HG02588 (cell line): ENCODE measurements around the gene LTBP4.
"Not testable (repeated sequence)": the region's sequence is repeated elsewhere in the genome, so short reads cannot be mapped to it uniquely, and the experiment has no call there.

Source experiments
- ATAC-seq: cut with Tn5 transposase; IDR thresholded peaks from one replicate; pipeline ENCODE4 v1.9.1; 2021; ENCODE audit warnings: mild to moderate bottlenecking, moderate library complexity; ENCODE audit not compliant: unreplicated experiment

LTBP4 gene

GRCh38 chr19:40601134-40601974 is at the start of gene LTBP4:
LTBP4 (plus strand) TSS chr19:40601369; CDS start chr19:40601388, 19 bp downstream.
- ATAC-seq: no peak

- ATAC-seq: no peak
Observed at GRCh38 chr19:40552848-40553247, 48.3 kb upstream of the LTBP4 start.

GRCh38 chr19:40553885-40554857 is 47.0 kb upstream of the LTBP4 start:
- ATAC-seq: no peak

GRCh38 chr19:40555978-40556689 is 45.0 kb upstream of the LTBP4 start:
- ATAC-seq: no peak

- ATAC-seq: no peak
Observed at GRCh38 chr19:40556953-40557530, 44.1 kb upstream of the LTBP4 start.

GRCh38 chr19:40559394-40559793 is 41.8 kb upstream of the LTBP4 start:
- ATAC-seq: no peak

GRCh38 chr19:40560092-40560507 is 41.1 kb upstream of the LTBP4 start:
- no peak for ATAC-seq

- ATAC-seq: no peak
Observed at GRCh38 chr19:40561947-40562346, 39.2 kb upstream of the LTBP4 start.

- not testable (repeated sequence) for ATAC-seq
Observed at GRCh38 chr19:40564535-40564934, 36.6 kb upstream of the LTBP4 start.

- ATAC-seq: no peak
Observed at GRCh38 chr19:40565355-40565754, 35.8 kb upstream of the LTBP4 start.

GRCh38 chr19:40565910-40566495 is 35.2 kb upstream of the LTBP4 start:
- ATAC-seq: no peak

- ATAC-seq: no peak
Observed at GRCh38 chr19:40567040-40567749, 34.0 kb upstream of the LTBP4 start.

- no peak for ATAC-seq
Observed at GRCh38 chr19:40567750-40568494, 33.2 kb upstream of the LTBP4 start.

GRCh38 chr19:40570313-40571004 is 30.7 kb upstream of the LTBP4 start:
- peak; percentile 73 for ATAC-seq

GRCh38 chr19:40571005-40571318 is 30.2 kb upstream of the LTBP4 start:
- no peak for ATAC-seq

GRCh38 chr19:40571831-40572495 is 29.2 kb upstream of the LTBP4 start:
- ATAC-seq: no peak

GRCh38 chr19:40575326-40575725 is 25.8 kb upstream of the LTBP4 start:
- ATAC-seq: no peak

- no peak for ATAC-seq
Observed at GRCh38 chr19:40576151-40576584, 25.0 kb upstream of the LTBP4 start.
